GM19025 (cell line): ENCODE results near the gene ST8SIA2.

Source experiments
- ATAC-seq: cut with Tn5 transposase; IDR thresholded peaks from one replicate; pipeline ENCODE4 v1.9.1; 2021; ENCODE audit warnings: mild to moderate bottlenecking, low read depth, moderate library complexity; ENCODE audit not compliant: unreplicated experiment

The ST8SIA2 gene

DNA sequence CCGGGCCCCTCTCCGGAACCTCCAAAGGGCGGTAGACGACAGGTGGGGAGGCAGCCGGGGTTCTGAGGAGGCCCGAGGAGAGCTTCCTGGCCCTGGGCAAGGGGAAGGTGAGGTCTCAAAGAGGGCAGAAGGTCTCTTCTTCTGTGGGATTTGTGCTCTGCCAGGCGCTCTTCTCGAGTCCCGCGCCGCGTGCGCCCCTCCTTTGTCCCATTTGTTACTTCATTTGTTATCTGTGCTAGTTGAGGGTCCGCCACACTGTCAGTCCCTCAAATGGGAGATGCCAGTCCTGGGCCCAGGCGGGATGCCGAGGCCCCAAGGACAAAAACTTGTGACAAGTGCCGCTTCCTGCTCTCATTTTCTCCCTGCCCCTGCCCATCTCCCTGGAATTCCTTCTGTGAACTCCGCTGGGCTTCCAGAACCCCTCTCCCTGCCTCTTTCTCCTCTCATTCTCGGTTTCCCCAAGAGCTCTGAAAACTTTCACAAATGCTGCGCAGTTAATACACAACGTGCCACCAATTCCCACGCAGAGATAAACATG is 1.5 kb downstream of the ST8SIA2 start:
- no peak for ATAC-seq

DNA sequence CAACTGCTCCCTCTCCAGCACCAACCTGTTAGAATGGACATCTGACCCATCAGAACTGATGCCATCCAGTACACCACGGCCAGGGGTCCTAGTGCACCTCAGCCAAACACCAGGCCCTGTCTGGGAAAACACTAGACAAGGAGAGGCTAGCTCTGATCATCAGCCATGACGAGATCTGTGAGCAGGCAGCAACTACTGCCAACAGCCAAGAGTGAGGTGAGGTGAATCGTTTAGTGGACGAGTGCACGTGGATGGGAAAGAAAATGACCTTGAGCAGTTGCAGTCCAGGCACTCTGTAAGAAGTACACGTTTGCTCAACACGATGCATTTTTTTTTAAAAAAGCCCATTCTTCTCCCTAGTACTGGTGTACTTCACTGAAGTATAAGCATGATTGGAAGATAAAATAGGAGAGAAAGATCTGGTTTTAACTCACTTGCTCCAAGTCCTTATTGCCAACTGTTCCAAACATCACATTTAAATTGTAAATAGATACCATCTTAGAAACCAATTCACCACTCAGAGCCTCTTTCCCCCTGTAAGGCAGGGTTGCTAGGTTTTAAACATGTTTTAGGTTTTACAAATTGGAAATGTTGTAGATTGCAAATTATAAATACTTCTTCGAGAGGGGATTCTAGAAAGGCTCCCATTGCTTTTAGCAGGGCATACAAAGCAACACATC is 5.7 kb downstream of the ST8SIA2 start:
- ATAC-seq, result no peak

DNA sequence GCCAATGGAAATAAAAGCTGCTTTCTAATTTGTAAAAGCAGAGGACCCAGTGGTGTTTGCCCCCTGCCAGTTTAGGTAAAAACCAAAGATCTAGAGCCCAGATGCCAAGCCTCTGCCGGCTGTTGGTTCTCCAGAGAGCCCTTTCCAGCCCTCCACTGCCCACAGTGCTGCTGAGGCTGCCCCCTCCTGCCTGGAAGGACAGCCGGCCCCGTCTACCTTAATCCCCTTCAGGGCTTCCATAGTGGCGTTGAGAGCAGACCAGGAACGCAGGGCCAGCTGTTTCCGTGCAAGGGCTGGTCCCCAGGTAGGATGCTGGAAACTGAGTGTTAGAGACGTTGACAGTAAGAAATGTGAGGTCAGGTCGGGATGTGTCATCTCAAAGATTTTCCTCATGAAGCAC is 6.9 kb downstream of the ST8SIA2 start:
- no peak for ATAC-seq

DNA sequence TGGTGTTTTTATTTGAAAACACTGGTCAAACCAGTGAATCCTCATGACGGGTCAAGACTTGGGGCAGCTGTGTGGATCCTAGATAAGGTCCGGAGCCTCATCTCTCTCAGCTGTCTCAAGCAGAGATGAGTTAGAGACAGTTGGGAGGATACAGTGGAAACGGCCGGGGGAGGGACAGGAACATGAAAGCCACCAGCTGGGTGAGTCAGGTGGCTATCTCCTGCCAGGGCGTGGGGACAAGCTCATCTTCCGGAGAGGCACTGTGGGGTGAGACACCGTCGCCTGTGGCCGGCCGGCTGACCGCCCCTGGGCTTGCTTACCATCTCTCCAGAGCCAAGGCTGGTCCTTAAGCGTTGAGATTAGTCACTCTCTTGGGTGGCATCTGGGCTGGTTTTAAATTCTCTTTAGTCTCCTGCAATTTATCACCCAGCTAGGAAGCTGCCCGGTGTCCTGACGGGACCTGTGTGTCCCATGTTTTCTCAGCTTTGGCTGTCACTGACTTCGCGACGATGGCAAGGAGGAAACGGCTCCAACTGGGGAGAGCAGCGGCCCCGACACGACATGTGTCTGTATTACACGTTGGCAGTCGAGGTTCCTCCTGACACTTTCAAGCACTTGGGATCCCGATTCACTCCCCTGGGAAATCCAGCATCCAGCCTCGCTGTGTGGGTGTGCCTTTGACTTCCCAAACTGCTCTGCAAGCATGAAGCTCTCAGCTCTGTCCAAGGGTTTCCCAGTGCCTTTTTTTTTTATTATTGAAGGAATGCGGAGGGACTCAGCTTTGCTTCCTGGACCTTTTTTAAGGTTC is 7.5 kb downstream of the ST8SIA2 start:
- ATAC-seq, result no peak

- no peak for ATAC-seq
These were observed 9.1 kb downstream of the ST8SIA2 start for GRCh38 chr15:92402751-92403150.

DNA sequence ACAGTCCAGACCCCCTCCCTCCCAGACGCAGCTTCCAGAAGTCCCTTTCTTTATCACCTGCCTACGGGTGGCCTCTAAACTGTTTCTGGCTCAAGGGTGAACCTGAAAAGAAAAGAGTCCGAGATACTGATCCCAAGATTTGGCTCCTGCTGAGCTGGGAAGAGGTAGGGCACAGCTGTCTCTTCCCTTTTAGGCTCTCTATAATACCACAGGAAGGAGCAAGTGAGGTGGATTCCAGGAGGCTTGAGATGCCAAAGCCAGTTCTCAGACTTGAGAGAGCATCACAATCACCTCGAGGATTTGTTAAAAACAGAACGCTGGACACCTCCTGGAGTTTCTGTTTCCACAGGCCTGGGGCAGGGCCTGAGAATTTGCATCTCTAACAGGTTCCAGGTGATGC is 12.3 kb downstream of the ST8SIA2 start:
- no peak for ATAC-seq

GRCh38 chr15:92407321-92407720 is 13.6 kb downstream of the ST8SIA2 start:
- ATAC-seq, result no peak

- ATAC-seq, result no peak
These were observed 14.2 kb downstream of the ST8SIA2 start for GRCh38 chr15:92407916-92408315.

DNA sequence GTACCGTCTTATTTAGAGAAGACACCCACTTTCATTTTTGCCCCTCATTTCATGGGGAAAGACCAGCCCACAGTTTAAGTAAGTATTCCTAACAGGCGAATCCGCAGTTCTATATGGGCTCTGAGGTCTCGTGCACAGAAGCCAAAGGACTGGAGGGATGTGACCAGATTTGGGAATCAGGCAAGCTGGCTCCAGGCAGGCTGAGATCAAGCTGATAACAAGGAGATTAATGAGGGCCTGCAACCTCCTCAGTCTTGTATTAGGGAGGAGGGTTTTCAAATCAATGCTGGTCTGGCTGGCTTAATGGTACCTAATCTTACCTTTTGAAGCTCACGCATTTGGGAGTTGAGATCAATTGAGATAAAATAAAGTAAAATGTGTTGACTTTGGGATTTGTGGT is 15.3 kb downstream of the ST8SIA2 start:
- no peak for ATAC-seq

- no peak for ATAC-seq
These were observed 15.8 kb downstream of the ST8SIA2 start for GRCh38 chr15:92409521-92409920.

- ATAC-seq, result no peak
These were observed 16.9 kb downstream of the ST8SIA2 start for GRCh38 chr15:92410537-92410936.

DNA sequence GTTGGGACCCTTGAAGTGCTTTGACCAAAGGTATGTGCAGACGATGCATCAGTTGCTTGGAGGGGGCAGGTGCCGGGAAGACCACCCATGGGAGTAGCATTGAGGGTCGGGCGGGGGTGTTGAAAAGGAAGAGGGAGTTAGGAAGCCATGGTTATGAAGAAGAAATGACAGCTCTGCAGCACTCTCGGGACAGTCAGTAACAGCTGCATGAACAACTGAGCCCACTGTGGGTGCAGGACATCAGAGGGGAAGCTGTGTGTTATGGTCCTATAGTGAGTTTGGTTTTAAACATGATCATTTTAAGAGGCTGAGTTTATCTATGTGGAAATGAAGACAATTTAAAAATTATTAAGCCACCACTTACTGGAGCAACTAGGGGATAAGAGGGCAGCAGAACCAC is 17.6 kb downstream of the ST8SIA2 start:
- ATAC-seq, result no peak

- ATAC-seq, result no peak
These were observed 19.8 kb downstream of the ST8SIA2 start for GRCh38 chr15:92413510-92413909.

GRCh38 chr15:92415639-92416297 is 22.1 kb downstream of the ST8SIA2 start:
- ATAC-seq, result no peak

- ATAC-seq, result no peak
These were observed 22.9 kb downstream of the ST8SIA2 start for GRCh38 chr15:92416557-92416956.

DNA sequence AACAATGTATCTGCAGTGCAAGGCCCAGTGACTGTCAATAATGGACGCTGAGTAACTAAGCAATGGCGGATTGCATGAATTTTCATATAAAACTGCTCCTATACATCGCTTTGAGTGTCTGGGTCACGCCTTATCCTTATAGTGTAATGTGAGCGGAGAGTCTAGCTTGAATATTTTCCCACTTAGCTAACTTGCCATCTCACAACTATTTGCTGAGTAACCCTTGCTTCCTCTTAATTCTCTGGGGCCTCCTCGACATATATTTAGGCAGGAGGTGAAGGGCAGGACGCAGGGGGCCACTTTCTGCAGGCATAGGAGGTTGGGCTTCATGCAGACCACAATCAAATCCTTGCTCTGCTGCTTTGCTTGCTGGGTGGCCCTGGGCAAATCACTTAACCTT is 24.0 kb downstream of the ST8SIA2 start:
- no peak for ATAC-seq

- no peak for ATAC-seq
These were observed 25.2 kb downstream of the ST8SIA2 start for GRCh38 chr15:92418864-92419263.

DNA sequence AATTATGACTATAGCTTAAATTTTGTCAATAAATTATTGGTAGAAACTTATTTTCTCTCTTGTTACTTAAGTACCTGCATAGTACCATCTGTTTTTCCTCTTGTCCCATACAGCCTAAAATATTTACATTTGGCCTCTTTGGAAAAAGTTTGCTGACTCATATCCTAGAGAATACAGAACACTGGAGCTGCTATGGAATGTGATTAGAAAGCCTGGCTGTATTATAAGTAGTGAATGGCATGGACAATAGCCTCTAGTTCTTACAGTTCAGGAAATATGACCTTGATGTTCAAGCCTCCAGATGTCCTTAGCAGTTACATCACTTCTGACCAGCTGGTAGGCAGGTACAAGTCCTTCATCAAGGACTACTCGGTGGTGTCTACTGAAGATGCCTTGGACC is 28.3 kb downstream of the ST8SIA2 start:
- ATAC-seq, result no peak

DNA sequence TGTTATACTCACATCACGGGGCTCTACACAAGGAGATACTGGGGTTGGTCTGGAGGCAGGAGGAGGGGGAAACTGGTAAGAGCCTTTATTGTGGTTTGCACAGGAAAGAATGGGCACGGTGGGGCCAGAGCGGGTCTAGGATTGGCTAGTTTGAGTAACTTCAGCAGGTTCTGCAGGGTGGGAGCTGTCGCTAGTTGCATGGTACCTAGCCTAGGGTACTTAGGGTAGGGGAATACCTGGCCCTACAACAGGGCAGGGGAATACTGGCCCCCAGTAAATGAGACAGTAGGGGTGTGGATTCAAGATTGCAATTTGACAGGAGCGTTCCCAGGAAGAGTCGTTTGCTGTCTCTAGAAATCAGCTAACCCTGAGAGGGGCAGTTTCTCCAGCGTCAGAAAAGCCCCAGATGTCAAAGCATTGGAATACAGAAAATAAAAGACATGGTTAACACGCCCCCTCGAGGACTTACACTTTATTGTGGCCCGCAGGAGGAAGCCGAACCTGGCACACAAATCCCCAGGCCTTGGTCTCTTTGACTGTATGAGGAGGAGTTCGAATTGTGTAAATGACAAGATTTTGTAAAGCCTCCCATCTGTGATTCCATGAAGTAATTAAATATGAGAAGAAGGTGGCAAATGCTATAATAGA is 32.0 kb downstream of the ST8SIA2 start:
- ATAC-seq, result no peak

DNA sequence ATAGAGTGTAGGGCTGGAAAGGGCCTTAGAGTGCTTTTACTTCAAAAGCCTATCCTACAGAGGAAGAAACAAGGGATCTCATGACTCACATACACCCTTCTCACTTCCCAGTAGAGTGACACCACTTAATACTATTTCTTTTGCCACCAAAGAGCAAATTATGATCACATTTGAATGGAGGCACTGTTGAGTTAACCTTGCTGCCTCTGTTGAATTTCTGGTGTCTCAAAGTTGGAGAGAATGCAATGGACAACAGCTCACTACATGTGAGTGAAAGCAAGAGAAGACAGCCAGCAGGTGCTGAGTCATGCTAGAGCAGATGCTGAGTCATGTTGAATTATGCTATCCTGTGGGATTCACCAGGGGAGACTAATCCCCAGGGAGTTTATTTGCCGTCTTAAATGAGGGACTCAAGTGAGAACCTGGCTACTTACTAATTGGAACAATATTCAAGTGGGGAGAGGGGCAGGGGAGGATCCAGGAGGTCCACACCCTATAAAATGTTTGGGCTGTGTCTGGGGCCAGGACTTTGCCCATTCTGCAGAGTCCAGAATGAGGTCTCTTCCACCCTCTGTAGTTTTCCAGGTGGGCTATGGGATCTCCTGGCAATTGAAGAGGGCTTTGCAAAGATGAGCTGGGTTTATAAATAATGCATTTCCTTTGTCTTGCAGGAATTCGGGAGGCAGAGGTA is 35.8 kb downstream of the ST8SIA2 start:
- no peak for ATAC-seq
